A549 (cell line): Measurements from ENCODE around the gene PFDN1.

Source experiments
- BHLHE40 ChIP-seq: IDR thresholded peaks from 2 replicates; pipeline ENCODE4 v1.6.1; 2012; ENCODE audit warnings: low read depth, low read length, inconsistent platforms
- CHD2 ChIP-seq: fragments of 150-350 bp; IDR thresholded peaks from 2 replicates; pipeline ENCODE4 v1.6.1; 2014; ENCODE audit warnings: low read length; ENCODE audit not compliant: partially characterized antibody
- CHD4 ChIP-seq: fragments of 200-600 bp; sonication (generic); IDR thresholded peaks from 2 replicates; pipeline ENCODE4 v1.6.1; 2016; ENCODE audit warnings: antibody characterized with exemption, mild to moderate bottlenecking, borderline replicate concordance
- ESRRA ChIP-seq: fragments of 150-350 bp; IDR thresholded peaks from 2 replicates; pipeline ENCODE4 v1.6.1; 2014; ENCODE audit warnings: mild to moderate bottlenecking, low read length, borderline replicate concordance
- HDAC2 ChIP-seq: fragments of 200-600 bp; sonication (generic); IDR thresholded peaks from 2 replicates; pipeline ENCODE4 v1.6.1; 2016
- POLR2A ChIP-seq: IDR thresholded peaks from 2 replicates; pipeline ENCODE4 v1.6.1; 2012; ENCODE audit warnings: mild to moderate bottlenecking, low read length
- RFX5 ChIP-seq: fragments of 450-650 bp; IDR thresholded peaks from 2 replicates; pipeline ENCODE4 v1.7.1; 2014; ENCODE audit warnings: antibody characterized with exemption, mild to moderate bottlenecking, moderate library complexity
- TP53 ChIP-seq: fragments of 250-450 bp; sonication (Bioruptor Pico); IDR thresholded peaks from 2 replicates; pipeline ENCODE4 v1.5.0; 2021; ENCODE audit warnings: mild to moderate bottlenecking, moderate library complexity
- TF ChIP-seq, protein P1 (sequence below): fragments of >200 bp; sonication (Bioruptor Twin); formaldehyde crosslinking; IDR thresholded peaks from 3 replicates; pipeline ENCODE4 v1.5.1; 2016
- TF ChIP-seq, protein P2 (sequence below): IDR thresholded peaks from 2 replicates; pipeline ENCODE4 v1.6.1; 2012
- TF ChIP-seq, protein P3 (sequence below): fragments of 200-600 bp; sonication (generic); IDR thresholded peaks from 2 replicates; pipeline ENCODE4 v1.6.1; 2016; ENCODE audit warnings: antibody characterized with exemption, mild to moderate bottlenecking, moderate library complexity

DNA sequence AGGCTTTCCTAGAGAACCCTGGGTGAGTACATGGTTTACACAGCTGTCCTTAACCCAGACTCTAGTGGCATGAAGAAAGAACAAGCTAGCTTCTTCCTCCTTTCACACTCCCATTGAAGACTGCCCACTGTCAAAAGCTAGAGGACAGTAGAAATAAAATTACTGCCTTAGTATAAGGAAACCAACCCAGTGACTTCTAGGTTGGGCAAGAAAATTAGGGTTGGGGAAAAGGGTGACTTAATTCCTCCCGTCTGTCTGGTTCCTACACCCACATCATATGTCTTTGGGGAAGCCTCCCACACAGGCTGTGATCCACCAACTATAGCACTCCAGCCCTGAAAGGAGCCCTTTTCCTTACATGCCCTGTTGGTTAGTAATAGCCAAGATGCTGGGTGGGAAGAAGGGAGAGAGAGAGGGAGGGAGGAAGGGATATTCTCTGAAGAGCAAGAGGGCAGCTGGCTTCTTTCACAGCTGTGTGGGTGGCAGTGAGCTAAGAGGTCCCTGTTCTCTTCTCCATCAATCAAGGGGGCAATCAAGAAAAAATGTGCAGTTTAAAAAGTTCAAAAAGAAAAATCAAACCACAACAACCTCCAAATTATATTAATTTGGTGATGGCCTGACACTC is 21.8 kb upstream of the PFDN1 start:
- TF ChIP-seq, protein P1, sequence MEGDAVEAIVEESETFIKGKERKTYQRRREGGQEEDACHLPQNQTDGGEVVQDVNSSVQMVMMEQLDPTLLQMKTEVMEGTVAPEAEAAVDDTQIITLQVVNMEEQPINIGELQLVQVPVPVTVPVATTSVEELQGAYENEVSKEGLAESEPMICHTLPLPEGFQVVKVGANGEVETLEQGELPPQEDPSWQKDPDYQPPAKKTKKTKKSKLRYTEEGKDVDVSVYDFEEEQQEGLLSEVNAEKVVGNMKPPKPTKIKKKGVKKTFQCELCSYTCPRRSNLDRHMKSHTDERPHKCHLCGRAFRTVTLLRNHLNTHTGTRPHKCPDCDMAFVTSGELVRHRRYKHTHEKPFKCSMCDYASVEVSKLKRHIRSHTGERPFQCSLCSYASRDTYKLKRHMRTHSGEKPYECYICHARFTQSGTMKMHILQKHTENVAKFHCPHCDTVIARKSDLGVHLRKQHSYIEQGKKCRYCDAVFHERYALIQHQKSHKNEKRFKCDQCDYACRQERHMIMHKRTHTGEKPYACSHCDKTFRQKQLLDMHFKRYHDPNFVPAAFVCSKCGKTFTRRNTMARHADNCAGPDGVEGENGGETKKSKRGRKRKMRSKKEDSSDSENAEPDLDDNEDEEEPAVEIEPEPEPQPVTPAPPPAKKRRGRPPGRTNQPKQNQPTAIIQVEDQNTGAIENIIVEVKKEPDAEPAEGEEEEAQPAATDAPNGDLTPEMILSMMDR, result no peak
- TF ChIP-seq CHD4, result no peak
- TF ChIP-seq RFX5, result no peak
- no peak for TF ChIP-seq POLR2A
- TF ChIP-seq HDAC2, result no peak
- no peak for TF ChIP-seq TP53 (CRISPR knock-in tag)
- TF ChIP-seq BHLHE40, result no peak
- TF ChIP-seq, protein P2, sequence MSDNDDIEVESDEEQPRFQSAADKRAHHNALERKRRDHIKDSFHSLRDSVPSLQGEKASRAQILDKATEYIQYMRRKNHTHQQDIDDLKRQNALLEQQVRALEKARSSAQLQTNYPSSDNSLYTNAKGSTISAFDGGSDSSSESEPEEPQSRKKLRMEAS, result no peak
- no peak for TF ChIP-seq CHD2
- TF ChIP-seq, protein P3, sequence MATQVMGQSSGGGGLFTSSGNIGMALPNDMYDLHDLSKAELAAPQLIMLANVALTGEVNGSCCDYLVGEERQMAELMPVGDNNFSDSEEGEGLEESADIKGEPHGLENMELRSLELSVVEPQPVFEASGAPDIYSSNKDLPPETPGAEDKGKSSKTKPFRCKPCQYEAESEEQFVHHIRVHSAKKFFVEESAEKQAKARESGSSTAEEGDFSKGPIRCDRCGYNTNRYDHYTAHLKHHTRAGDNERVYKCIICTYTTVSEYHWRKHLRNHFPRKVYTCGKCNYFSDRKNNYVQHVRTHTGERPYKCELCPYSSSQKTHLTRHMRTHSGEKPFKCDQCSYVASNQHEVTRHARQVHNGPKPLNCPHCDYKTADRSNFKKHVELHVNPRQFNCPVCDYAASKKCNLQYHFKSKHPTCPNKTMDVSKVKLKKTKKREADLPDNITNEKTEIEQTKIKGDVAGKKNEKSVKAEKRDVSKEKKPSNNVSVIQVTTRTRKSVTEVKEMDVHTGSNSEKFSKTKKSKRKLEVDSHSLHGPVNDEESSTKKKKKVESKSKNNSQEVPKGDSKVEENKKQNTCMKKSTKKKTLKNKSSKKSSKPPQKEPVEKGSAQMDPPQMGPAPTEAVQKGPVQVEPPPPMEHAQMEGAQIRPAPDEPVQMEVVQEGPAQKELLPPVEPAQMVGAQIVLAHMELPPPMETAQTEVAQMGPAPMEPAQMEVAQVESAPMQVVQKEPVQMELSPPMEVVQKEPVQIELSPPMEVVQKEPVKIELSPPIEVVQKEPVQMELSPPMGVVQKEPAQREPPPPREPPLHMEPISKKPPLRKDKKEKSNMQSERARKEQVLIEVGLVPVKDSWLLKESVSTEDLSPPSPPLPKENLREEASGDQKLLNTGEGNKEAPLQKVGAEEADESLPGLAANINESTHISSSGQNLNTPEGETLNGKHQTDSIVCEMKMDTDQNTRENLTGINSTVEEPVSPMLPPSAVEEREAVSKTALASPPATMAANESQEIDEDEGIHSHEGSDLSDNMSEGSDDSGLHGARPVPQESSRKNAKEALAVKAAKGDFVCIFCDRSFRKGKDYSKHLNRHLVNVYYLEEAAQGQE, result no peak
- TF ChIP-seq ESRRA, result no peak
